Upper lobe of left lung (tissue), 4 donors: ENCODE measurements around the gene PFKM.

ENCODE experiments used
- CTCF ChIP-seq, 6 experiments: fragments of 450-650 bp in 4 of 6; fragments of 200-600 bp in 2 of 6; sonication (generic) in 2 of 6; IDR thresholded peaks; one replicate each; pipeline ENCODE4 v1.5.1; 2016 to 2019; ENCODE audit warnings: antibody characterized with exemption in 6 of 6
- EP300 ChIP-seq, 4 donors: sonication (generic); formaldehyde crosslinking; IDR thresholded peaks; one replicate each; pipeline ENCODE4 v1.5.1; 2017; ENCODE audit warnings: antibody characterized with exemption in 4 of 4, control low read depth in 2 of 4
- POLR2A ChIP-seq, 4 donors: fragments of 450-650 bp; IDR thresholded peaks; one replicate each; pipeline ENCODE4 v1.5.1; 2016 to 2017; ENCODE audit warnings: antibody characterized with exemption in 4 of 4, mild to moderate bottlenecking in 2 of 4
- POLR2AphosphoS5 ChIP-seq, 2 donors: sonication (generic); formaldehyde crosslinking; IDR thresholded peaks; one replicate each; pipeline ENCODE4 v1.5.1; 2017; ENCODE audit warnings: antibody characterized with exemption in 2 of 2

GRCh38 chr12:48131517-48131916, 12.4 kb downstream of the PFKM start:
- no peak for TF ChIP-seq CTCF (IDR thresholded peaks at IDR 0.05)
- TF ChIP-seq POLR2A (IDR thresholded peaks at IDR 0.05): no peak
- TF ChIP-seq POLR2AphosphoS5 (IDR thresholded peaks at IDR 0.05): no peak
- TF ChIP-seq EP300 (IDR thresholded peaks at IDR 0.05): no peak
